ENCODE data around the gene CX3CL1.

GRCh38 chr16:57427307-57427706 lies 55.0 kb downstream of the CX3CL1 start:
- TF ChIP-seq CTCF (IDR thresholded peaks at IDR 0.05) (no peak), POLR2A (IDR thresholded peaks at IDR 0.05) (no peak)

Measured in uterus (tissue), 2 donors.